ENCODE data around the gene ZNF175.
A peak's percentile ranks its signal among the peaks of the same experiment; 100 is the strongest.

ZNF175 gene

DNA sequence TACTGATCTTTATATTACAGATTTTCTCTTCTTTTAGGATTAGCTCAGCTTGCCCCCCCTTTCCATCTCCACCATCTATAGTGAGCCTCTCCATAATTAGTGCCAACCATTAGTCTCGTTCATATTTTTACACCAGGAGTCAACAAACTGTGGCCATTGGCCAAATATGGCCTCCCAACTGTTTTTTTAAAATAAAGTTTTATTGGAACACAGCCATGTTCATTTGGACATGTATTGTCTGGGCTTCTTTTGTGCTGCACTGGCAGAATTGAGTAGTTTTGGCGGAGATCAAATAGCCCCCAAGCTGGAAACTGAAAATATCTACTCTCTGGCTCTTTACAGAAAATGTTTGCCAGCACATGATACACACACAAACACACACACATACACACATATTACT lies 18.4 kb downstream of the ZNF175 start:
- no peak for DNase-seq (ENCODE audit: low read depth in 2 of 2)

DNA sequence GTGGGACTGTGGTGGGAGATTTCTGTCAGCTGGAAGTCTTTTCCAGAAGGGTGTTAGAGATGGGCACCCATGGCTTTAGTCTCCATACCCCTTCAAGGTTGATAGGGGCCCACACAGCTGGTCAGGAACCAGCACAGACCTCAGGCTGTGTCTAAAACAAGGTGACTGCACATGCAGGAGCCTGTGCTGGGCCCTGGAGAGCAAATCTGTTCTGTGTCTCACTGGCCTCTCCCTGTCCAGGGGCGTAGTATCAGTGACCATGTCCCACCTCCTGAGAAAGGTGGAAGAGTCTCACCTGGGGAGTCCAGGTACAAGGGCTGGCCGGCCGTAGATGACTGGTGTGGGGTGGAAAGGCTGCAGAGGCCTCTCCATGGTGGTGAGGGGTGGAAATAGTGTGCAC lies 19.4 kb downstream of the ZNF175 start:
- DNase-seq (ENCODE audit: low read depth in 2 of 2): no peak

DNA sequence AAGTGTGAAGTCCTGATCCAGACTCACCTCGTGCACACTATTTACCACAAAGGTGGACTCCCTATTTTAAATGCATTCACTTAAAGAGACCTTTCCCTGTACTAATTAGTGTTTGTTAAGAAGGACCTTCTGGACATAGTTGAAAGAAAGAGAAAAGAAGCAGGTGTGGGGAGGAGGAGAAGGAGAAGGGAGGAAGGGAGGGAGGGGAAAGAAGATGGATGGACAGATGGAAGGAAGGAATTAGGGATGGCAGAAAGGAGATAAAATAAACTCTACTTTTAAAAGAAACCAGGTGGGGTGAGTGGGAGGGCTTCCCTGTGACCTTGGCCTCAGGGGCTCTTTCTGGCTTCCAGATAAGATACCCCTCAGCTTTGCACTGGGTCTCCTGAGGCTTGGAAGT lies 21.4 kb downstream of the ZNF175 start:
- DNase-seq (ENCODE audit: low read depth in 2 of 2): no peak

DNA sequence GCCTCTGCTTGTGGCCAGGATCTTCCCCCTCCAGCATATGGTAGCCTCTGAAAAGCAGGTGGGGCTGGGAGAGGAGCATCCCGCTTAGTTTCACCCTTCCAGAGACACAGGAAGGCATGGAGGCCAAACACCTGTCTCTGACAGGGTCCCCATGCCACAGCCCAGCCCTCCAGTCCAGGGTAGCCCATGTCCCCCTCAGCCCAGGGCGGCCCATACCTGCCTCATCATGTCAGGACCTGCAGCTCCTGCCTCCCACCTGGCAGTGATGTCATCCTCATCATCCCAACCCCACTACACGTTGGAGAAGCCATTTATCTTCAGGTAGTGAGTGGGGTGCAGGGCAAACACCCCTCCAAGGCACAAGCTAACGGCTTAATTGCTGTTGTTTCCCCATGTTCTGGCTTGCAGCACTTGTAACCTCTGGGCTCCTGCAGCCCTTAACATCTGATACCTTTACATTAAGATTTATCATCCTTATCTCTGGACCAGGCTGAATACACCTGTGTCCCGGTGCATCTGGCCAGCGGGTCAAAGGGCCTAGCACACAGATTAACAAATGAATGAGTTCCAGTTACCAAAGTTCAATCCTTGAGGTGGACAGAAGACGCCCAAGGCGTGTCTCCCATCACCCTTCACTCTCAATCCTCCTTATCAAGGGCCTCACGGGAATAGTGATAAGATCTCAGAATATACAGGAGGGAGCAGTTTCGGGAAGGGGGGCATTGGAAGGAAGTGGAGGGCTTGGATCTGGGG lies 22.2 kb downstream of the ZNF175 start:
- DNase-seq (ENCODE audit: low read depth in 2 of 2): no peak

DNA sequence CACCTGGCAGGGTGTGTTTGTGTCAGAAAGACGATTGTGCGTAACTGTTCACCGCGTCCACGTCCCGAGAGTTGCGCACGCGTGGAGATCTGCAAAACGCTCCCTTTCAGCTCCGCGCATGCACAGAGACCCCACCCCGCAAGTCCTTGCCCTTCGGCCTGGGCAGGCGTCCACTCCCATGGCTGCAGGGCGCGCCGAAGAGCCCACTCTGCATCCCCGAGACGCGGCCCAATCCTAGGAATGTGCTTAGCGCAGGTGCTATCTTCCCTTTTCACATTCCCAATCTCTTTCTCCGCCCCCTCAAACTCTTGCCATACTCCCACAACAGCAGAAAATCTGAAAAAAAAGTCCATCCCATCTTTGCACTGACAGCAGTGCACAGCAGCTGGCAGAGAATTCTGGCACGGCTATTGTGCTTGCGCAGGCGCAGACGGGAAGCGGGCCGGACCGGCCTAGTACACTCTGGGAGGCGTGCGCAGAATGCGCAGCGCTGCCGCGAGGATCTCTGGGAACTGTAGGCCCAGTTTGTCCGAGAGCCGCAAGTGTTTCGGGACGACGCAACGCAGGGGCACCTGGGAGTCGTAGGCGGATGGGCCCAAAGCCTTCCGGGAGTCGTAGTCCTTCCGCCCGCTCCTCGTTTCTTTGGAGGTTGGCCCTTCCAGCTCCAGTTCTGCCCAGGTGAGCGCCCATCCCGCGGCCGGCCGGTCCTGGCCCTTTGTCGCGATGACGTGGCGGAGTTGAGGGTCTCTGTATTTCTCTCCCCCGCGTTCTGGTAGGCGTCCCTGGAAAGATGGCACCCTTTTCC lies 23.1 kb downstream of the ZNF175 start:
- peak; percentile 93 to 94 for DNase-seq (ENCODE audit: low read depth in 2 of 2)

DNA sequence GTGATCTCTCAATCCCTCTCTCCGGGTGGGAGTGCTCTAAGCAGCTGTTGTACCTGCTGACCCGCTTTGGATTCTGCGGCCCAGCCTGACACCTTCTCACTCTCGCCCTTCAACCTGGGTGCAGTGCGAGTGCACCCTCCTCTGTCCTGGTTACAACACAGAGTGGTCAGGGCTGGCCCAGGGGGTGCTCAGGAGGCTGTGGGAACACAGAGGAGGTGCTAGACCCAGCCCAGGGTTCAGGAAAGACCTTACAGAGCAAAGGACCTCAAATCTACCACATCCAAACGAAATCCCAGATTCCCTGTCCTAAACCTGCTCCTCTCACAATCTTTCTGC lies 23.7 kb downstream of the ZNF175 start:
- no peak for DNase-seq (ENCODE audit: low read depth in 2 of 2)

DNA sequence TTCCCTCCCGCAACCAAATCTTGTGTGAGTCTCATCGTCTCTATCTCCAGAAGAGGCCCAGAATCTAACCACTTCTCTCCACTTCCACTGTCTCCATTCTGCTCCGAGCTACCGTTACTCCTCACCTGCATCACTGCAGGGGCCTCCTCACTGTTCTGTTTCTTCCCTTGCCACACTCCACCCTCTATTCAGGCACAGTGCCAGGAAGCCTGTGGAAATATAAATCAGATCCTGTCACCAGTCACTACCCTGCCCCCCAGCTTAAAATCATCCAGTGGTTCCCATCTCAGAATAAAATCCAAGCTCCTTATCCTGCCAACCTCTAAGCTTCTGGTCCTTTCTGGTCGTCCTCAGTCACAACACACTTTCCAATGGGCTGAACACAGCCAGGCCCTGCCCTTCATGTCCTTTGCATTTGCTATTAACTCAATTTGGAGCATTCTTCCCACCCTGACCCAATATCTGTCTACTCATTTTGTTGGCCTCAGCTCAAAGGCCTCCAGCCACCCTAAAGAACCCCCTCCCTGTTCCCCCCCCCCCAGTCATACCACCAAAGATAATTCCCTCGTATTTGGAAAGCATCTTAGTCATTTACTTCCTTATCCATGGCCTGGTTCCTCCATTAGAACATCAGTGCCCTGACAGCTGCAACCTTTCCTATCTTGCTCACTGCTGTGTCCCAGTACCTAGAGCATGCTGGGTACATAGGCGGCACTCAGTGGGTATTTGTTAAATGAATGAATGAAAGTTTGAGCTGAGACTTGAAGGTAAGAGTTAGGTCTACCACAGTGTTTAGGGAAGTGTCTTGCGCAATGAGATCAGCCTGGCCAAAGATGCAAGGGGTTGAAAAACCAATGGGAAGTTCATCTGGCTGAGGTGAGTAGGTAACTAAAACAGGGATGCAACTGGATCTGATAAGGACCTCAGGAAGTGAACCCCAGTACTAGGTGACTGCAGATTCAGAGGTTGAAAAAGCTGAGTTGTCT lies 24.4 kb downstream of the ZNF175 start:
- DNase-seq (ENCODE audit: low read depth in 2 of 2): no peak

DNA sequence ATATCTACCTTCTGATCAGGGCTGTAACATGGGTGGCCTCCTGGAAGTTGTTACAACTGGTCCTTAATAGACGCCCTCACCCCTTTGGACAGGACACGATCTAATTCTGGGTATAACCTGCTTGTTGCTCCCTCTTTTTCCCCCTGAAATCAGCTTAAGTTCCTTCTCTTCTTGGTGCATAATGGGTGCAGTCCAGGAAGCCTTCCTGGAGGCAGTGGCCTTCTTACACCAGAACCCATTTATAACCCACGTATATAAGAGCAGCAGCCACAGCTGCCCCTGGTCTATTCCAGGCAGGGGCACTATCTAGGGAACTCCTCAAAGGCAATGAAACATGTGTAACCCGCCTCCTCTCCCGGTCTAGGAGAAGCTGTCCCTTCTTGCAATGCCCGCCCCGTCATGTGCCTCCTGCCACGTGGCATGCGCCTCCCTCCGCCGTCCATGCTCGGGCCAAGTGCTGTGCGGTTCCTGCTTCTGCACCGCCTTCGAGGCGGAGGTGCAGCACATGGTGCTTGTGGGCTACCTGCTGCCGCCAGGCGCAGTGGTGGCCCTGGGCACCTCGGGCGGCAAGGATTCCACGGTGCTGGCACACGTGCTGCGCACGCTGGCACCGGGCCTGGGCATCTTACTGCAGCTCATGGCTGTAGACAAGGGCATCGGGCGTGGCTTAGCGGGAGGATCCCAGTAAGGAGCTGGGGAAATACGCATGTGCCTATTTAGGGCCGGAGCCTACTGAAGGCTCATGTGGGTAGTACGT lies 27.3 kb downstream of the ZNF175 start:
- no peak for DNase-seq (ENCODE audit: low read depth in 2 of 2)

DNA sequence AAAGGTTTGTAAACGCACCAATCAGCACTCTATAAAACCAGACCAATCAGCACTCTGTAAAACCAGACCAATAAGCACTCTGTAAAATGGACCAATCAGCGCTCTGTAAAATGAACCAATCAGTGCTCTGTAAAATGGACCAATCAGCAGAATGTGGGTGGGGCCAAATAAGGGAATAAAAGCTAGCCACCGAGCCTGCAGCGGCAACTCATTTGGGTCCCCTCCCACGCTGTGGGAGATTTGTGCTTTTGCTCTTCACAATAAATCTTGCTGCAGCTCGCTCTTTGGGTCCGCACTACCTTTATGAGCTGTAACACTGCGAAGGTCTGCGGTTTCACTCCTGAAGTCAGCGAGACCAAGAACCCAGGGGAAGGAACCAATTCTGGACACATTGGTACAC lies 28.0 kb downstream of the ZNF175 start:
- DNase-seq (ENCODE audit: low read depth in 2 of 2): no peak

DNA sequence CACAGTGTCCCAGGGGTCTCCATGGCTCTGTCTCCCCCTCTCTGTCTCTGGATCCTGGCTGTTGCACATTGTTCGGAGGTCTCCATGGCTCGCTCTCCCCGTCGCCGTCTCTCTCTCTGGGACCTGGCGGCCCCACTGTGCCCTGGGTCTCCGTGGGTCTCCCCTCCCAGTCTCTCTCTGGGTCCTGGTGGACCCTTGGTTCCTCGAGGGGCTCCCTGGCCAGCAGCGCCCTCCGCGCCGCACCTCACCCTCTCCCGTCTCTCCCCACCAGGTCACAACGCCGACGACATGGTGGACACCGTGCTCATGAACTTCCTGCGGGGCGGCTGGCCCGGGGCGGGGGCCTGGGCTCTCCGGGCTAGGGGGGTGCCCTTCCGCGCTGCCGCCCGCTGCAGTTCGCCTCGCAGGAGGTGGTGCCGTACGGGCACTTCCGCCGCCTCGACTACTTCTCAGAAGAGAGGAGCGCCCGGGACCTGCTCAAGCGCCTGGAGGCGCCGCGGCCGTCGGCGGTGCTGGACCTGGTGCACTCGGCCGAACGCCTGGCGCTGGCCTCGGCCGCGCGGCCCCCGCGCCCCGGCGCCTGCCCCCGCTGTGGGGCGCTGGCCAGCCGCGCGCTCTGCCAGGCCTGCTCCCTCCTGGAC lies 30.0 kb downstream of the ZNF175 start:
- no peak for DNase-seq (ENCODE audit: low read depth in 2 of 2)

DNA sequence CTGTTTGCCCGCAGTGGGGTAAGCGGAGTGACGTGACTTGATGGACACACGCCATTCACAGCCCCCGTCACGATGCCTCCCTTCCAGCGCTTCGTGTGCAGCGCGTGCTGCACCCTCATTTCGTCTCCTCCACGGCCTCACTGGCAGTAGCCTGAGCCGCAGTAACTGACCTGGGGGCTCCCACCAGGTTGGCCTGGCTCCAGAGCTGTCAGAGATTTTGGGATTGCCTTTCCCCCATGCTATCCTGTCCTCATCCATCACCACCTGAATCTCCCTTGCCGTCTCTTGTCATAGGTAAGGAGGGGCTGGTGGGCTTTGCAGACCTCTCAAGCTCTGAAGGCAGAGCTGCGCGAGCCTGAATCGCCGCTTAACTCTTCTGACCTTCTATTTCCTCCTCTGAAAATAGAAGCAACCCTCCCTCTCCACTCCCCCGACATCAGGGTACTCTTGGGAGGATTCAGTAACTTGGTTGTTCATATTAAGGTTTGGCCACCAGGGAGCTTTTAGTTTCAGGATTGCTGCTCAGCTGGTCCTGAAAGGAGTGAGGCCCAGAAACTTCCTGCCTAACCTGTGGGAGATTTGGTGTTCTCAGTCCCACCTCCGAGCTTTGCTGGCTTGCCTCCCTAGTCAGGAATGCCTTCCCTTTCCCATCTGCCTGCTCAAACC lies 31.2 kb downstream of the ZNF175 start:
- no peak for DNase-seq (ENCODE audit: low read depth in 2 of 2)

DNA sequence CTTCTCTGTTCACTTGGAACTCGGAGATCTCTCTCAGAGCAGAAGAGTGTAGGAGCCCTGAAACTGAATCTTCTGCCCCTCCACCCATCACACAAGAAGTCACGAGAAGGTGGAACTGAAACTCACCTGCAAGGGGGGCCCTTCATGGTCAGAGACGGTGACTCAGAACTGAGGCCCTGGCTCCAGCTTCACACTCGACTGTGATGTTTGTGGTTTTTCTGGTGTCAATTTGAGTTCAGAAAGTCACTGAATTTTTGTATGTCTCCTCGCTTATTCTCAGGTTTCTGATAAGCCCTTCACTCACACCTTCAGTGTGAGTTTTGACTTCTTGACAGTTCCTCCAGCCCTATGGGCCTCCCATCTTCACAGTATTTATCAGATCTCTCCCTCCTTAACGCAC lies 36.0 kb downstream of the ZNF175 start:
- peak; percentile 11 to 26 for DNase-seq (ENCODE audit: low read depth in 2 of 2)

DNA sequence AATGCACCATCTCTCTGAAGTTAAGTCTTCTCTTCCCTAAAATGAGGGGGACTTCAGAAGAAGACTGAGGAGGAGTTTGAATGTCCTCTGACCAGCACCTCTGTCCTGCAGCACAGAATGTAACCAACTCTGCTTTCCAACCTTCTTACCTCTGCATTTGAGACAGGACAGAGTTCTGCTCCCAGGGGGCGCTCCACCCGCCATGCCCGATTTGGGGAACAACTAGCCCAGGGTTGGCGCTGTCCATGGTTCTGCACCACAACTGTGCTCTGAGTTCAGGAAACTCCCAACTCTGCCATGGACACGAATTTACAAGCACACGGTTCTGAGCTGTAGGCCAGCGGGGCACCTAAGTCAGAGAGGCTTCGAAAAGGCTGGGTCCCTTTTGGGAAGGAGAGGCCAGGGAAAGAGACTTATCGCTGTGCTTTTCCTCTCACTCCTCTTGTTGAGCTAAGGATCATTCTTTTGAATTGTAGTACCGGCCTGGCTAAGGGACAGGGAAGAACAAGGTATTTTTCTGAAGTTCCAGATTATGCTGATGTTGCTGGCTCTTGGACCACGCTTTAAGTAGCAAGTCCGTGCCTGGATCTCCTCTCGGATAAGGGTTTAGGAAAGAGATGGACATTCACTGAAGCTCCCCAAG lies 37.0 kb downstream of the ZNF175 start:
- DNase-seq (ENCODE audit: low read depth in 2 of 2): peak; percentile 70 to 71

DNA sequence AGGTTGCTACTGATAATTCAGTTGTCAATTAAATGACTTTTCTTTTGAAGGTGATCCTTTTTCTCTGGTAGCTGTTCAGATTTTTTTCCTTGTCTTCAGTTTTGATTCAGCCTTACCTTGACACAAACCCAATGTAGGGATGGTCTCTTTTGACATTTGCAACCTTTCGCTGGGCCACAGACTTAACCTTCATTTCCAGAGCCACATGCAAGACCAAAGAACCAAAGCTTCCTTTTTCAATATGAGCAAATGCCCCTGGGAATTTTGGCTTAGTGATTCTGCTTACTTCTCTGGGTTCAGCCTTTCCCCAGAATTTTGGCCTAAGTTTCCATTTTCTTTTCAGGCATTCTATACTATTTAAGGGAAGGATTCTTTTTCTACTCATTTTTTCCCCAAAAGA lies 39.5 kb downstream of the ZNF175 start:
- DNase-seq (ENCODE audit: low read depth in 2 of 2): no peak

DNA sequence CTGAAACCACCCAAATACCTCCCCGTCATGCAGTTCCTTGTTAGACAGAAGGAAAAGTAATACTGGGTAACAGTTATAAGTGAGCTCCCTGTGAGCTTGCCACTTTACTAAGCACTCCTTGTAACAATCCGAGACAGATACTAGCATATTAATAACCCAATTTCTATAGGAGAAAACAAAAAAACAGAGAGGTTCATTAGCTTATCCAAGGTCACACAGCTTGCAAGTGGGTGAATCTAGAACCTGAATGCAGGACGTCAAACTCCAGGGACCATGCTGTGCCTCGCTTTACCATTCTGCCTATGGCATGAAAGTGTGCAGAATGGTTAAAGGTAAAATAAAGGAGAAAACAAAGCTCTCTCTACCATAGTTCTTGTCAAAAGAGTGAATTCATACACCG lies 43.7 kb downstream of the ZNF175 start:
- DNase-seq (ENCODE audit: low read depth in 2 of 2): no peak

DNA sequence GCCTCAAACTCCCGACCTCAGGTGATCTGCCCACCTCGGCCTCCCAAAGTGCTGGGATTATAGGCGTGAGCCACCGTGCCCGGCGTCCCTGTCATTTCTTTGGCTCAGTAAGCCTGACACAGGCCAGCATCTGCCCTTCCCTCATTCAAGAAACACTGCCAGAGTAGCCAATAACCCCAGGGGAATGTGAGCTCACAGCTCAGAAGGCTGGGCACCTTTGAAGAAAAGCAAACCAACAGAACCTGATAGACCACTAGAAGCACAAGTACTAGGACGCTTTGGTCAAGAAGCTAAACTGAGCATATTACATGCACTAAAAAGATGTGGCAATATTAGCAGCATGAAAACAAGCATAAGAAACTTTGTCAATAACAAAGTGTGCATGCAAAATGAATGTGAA lies 44.9 kb downstream of the ZNF175 start:
- no peak for DNase-seq (ENCODE audit: low read depth in 2 of 2)

DNA sequence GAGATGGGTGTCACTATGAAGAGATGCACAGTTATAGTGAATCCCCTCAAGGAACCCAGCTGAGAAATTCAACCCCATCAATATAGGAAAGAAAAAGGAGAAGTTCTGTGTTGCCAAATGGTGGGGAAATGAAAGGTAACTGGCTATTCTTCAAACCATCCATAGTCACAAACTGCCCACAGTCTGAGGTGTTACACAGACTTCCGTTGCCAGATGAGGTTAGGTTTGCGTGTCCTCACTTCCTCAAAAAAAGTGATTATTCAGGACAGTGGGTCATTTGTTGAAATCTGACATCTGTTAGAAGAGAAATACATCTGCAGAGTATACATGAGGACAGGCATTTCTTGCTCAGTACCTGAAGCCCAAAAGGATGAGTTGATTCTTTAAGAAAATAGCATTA lies 50.1 kb downstream of the ZNF175 start:
- no peak for DNase-seq (ENCODE audit: low read depth in 2 of 2)

DNA sequence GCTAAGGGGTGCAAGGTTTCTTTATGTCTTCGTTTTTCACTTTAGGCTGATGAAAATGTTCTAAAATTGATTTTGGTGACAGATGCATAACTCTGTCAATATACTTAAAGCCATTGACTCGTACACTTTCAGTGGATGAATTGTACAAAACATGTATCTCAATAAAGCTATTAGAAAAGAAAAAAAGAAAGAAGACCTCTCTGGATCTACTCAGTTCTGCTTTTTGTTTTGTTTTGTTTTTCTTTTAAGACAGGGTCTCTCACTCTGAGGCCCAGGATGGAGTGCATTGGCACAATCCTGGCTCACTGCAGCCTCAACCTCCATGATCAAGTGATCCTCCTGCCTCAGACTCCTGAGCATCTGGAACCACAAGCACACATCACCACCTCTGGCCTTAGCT lies 55.6 kb downstream of the ZNF175 start:
- DNase-seq (ENCODE audit: low read depth in 2 of 2): no peak

DNA sequence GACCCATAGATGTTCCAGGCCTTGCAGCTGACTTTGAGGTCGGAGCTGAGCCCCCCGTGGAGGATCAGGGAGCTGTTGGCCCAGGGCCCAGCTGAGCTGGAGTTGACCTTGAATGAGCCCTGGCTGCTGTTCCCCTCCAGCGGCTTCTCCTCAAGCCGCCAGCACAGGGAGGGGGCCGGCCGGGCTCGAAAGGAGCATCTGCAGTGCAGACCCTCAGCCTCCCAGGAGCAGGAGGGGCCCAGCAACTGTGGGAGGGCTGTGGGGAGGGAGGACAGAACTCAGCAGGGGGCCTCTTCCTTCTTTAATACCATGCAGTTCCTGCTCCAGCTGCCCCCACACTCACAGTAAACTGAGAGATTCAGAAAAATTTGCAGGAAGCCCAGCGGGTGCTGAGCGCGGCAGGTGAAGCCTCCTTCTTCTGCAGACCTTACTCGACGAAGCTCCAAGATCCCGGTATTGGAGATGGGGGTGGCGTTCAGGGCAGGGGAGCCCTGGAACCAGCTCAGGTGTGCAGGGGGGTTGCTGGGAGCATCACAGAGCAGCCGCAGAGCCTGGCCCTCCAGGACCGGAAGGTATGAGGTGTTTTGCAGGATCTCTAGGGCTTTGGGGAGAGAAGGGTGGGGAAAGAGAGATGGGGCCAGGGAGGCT lies 56.5 kb downstream of the ZNF175 start:
- no peak for DNase-seq (ENCODE audit: low read depth in 2 of 2)

All from stimulated activated CD4-positive, alpha-beta T cell treated with anti-CD3 and anti-CD28 coated beads, Interleukin-4, amount 100 ng/mL, for 48 hours (primary cell).